GM18508 (cell line): ENCODE measurements around the gene GPSM3.
"Not testable (repeated sequence)": the region's sequence is repeated elsewhere in the genome, so short reads cannot be mapped to it uniquely, and the experiment has no call there.

Experiments used
- ATAC-seq: cut with Tn5 transposase; IDR thresholded peaks from one replicate; pipeline ENCODE4 v1.9.1; 2021; ENCODE audit warnings: moderate number of reproducible peaks; ENCODE audit not compliant: insufficient read depth, unreplicated experiment

Gene GPSM3

GRCh38 chr6:32192608-32193039 is at the start of gene GPSM3:
TSS of gene GPSM3 (minus strand) at chr6:32192643. CDS start at chr6:32192513, 130 bp downstream.
- ATAC-seq = no peak

DNA sequence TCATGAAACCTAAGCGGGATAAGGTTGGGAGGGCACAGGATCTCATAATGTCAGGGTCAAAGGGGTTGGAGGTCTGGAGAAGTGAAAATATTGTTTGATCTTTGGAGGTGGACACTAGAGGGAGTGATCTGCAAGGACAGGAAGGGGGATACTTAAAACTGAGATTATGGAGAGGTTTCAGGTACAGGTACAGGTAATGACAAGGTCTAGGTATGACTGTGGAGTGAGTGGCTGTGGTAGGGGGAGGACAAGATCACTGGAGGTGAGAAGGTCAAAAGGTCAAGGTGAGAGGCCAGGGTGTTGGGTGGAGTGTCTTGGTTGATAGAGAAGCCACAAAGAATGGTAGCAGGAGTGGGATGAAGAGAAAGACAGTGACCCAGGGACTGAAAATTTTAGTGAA is 48.2 kb upstream of the GPSM3 start:
- ATAC-seq = no peak

DNA sequence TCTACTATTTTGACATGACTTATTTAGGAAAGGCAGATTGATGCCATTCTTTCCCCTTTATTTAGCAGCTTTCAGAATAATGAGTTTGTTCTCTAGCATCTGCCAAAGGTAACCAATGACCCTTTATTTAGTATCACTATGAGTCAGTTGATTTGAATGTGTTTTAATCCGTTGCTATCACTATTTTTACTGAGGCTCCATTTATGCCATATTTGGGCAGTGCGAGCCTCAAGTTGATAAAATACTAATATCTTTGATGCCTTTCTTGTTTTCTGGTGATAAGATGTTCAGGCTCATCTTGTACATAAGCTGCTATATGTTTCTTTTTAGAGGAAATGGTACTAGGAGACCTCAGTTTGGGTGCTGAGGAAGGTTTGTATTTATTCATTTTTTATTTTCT is 47.0 kb upstream of the GPSM3 start:
- ATAC-seq = no peak

DNA sequence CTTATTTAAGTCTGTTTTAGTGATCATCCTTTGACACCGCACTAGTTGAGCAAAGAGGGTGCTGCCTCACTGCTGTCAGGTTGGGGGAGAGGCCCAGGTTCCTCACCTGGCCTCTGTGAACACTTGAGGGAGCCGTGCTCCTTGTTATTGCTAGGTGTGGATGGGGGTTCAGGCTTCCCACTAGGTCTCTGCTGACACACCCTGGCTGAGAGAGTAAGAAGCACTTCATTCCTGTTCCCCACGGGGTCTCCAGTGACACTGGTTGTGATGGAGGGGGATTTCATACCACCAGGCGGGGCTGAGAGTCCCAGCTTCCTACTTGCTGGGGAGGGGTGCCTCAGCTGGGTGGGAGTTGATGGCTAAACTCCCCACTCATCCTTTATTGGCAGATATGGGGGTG is 42.5 kb upstream of the GPSM3 start:
- no peak for ATAC-seq

- no peak for ATAC-seq
Measured at GRCh38 chr6:32226434-32226833, 34.0 kb upstream of the GPSM3 start.

GRCh38 chr6:32224696-32225095 is 32.3 kb upstream of the GPSM3 start:
- ATAC-seq = no peak

GRCh38 chr6:32223258-32224235 is 31.1 kb upstream of the GPSM3 start, which contains the start of gene NOTCH4:
TSS of gene NOTCH4 (minus strand) at chr6:32224067. CDS start at chr6:32223928, 139 bp downstream.
- ATAC-seq = no peak

GRCh38 chr6:32222333-32223230 is 30.1 kb upstream of the GPSM3 start:
- no peak for ATAC-seq

GRCh38 chr6:32220021-32220420 is 27.6 kb upstream of the GPSM3 start:
- no peak for ATAC-seq

DNA sequence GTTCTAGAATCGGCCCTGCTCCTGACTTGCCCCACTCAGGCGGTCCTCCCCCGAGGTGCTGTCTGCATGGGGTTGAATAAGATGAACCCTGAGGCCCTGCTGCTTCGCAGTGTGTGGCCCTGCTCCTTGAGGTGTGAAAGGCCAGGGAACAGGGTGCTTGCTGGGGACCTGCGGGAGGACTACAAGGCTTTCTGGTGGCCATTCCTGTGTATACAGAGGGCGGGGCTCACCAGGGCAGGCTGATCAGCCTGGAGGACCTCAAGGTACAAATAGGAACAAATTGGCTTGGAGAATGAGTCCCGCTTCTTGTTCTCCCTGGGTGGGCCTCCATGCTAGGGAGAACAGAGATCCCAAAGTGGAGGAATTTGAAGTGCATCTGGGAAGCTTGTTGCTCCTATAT is 25.7 kb upstream of the GPSM3 start:
- ATAC-seq = no peak

GRCh38 chr6:32216998-32217397 is 24.6 kb upstream of the GPSM3 start:
- ATAC-seq = no peak

- no peak for ATAC-seq
Measured at GRCh38 chr6:32216285-32216684, 23.8 kb upstream of the GPSM3 start.

DNA sequence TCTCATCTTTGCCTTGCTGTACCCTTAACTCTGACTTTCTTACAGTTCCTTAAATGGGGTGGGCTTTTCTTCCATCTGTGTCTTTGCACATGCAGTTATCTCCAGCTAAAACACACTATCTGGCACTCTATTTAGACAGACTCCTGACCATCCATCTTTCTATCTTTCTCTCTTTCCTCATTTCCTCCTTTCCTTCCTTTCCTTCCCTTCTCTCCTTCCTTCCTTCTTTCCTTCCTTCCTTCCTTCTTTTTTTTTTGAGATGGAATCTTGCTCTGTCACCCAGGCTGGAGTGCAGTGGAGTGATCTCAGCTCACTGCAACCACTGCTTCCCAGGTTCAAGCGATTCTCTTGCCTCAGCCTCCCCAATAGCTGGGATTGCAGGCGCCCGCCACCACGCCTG is 23.2 kb upstream of the GPSM3 start:
- ATAC-seq = no peak

- no peak for ATAC-seq
Measured at GRCh38 chr6:32214126-32214525, 21.7 kb upstream of the GPSM3 start.

- ATAC-seq = no peak
Measured at GRCh38 chr6:32213649-32214048, 21.2 kb upstream of the GPSM3 start.

DNA sequence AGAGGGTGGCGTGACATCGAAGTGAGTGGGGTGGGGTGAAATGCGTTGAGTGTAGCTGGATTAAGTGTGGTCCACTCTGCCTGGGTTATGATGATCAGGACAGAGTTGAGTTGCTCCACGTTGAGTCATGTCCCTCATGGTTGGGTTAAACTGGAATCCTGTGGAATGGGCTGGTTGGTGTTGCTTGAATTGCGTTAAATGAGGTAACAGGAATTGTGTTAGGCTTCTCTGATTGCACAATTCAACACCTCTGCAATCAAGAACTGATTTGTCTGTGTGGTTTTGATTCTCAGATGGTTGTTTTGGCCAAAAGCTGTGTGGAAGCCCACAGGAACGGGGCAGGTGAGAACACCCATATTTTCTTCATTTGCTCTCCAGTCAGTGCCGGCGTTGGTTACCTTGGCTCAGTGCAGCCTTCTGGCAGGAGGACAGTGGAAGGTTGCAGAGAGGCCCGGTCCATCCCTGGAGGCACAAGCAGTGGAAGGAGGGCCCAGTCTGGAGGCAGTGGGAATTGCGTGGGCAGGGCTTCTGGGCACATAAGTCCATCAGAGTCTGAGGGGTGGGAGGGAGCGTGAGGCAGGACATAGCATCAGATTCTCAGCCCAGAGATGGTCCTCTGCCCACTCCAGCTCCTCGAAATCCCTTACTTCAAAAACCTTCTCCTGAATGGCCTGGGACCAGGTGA is 19.8 kb upstream of the GPSM3 start:
- ATAC-seq = no peak

- ATAC-seq = not testable (repeated sequence)
Measured at GRCh38 chr6:32211432-32211831, 19.0 kb upstream of the GPSM3 start.

- ATAC-seq = no peak
Measured at GRCh38 chr6:32210191-32210601, 17.8 kb upstream of the GPSM3 start.

- no peak for ATAC-seq
Measured at GRCh38 chr6:32208996-32209395, 16.6 kb upstream of the GPSM3 start.

DNA sequence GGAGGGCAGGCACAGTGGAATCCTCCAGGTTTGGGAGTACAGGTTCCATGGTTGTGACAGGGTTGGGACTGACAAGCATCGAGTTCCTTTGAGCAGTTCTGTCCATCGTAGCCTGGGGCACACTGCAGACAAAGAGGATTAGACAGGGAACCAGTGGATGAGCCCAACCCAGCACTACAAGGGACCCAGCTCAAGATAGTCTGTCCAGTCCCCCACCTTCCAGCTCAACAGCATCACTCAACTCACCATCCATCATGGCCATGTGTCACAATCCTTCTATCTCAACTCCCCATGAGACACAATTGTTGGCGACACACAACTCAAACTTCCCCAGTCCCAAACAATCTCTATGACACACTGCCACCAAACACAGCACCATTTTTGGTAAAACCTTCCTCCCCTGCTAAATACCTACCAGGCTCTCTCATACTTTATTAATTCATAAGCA is 11.8 kb upstream of the GPSM3 start:
- ATAC-seq = no peak
